SK-N-SH (cell line): ENCODE data around the gene RPH3AL. TPM values are rescaled to one million over a fixed set of nuclear protein-coding genes. Genes with fewer than 3 reads are reported as not detected.
"Not testable (repeated sequence)": the region's sequence is repeated elsewhere in the genome, so short reads cannot be mapped to it uniquely, and the experiment has no call there.

Experiments
- CTCF ChIA-PET: fragments of 300-600, 350-600 bp; formaldehyde crosslinking; extraction: SDS; loops from one replicate; lab custom pipeline; 2021; lab: Yijun Ruan, JAX
- POLR2A ChIA-PET: fragments of 350-600 bp; sonication (Branson Sonifier 250); formaldehyde crosslinking; extraction: SDS; loops from one replicate; lab custom pipeline; 2020; ENCODE audit warnings: antibody characterized with exemption, inconsistent platforms; lab: Yijun Ruan, JAX
- DNase-seq: peaks from one replicate; pipeline ENCODE4 v3.0.0; 2012
- H2AFZ ChIP-seq: fragments of 200-600 bp; sonication (generic); 2 replicates; pipeline ENCODE4 v1.8.1; 2016; ENCODE audit warnings: antibody characterized with exemption, mild to moderate bottlenecking, low read depth
- H3F3A ChIP-seq: fragments of 200-600 bp; sonication (generic); replicated peaks from 2 replicates; pipeline ENCODE3; 2016; ENCODE audit warnings: antibody characterized with exemption, mild to moderate bottlenecking; ENCODE audit not compliant: insufficient read depth
- H3K27ac ChIP-seq, 2 experiments: fragments of 200-500 bp in 1 of 2; fragments of 200-600 bp in 1 of 2; sonication (Bioruptor generic) in 1 of 2; sonication (generic), shearing (Covaris generic) in 1 of 2; 2 replicates each; pipeline versions ENCODE4 v1.5.1 to v1.6.1; 2014 to 2016; ENCODE audit warnings: low read depth in 2 of 2, inconsistent platforms in 1 of 2, low read length in 1 of 2, mild to moderate bottlenecking in 1 of 2, mixed read lengths in 1 of 2
- H3K27me3 ChIP-seq: fragments of 200-600 bp; sonication (generic), shearing (Covaris generic); 2 replicates; pipeline ENCODE4 v1.6.1; 2016; ENCODE audit warnings: mixed run types; ENCODE audit not compliant: insufficient read depth
- H3K36me3 ChIP-seq, 2 experiments: fragments of 200-500 bp in 1 of 2; fragments of 200-600 bp in 1 of 2; sonication (Bioruptor generic) in 1 of 2; sonication (generic) in 1 of 2; replicated peaks in 1 of 2; 2 replicates each; pipeline versions ENCODE3 to v1.5.1; 2014 to 2016; ENCODE audit warnings: low read length in 1 of 2, mild to moderate bottlenecking in 1 of 2; ENCODE audit not compliant: insufficient read depth in 2 of 2, control insufficient read depth in 1 of 2
- H3K4me1 ChIP-seq, 2 experiments: fragments of 200-500 bp in 1 of 2; fragments of 200-600 bp in 1 of 2; sonication (Bioruptor generic) in 1 of 2; sonication (generic), shearing (Covaris generic) in 1 of 2; 2 replicates each; pipeline versions ENCODE4 v1.5.1 to v1.6.1; 2014 to 2016; ENCODE audit warnings: low read depth in 1 of 2, low read length in 1 of 2, mixed run types in 1 of 2; ENCODE audit not compliant: insufficient read depth in 2 of 2, control insufficient read depth in 1 of 2
- H3K4me2 ChIP-seq: fragments of 200-600 bp; sonication (generic), shearing (Covaris generic); 2 replicates; pipeline ENCODE4 v1.6.1; 2017; ENCODE audit warnings: mixed run types
- H3K4me3 ChIP-seq, 2 experiments: fragments of 200-500 bp in 1 of 2; fragments of 200-600 bp in 1 of 2; sonication (Bioruptor generic) in 1 of 2; sonication (generic), shearing (Covaris generic) in 1 of 2; 2 replicates each; pipeline versions ENCODE4 v1.5.1 to v1.8.1; 2014 to 2016; ENCODE audit warnings: low read depth in 2 of 2, inconsistent platforms in 1 of 2, low read length in 1 of 2, mild to moderate bottlenecking in 1 of 2, mixed read lengths in 1 of 2, moderate library complexity in 1 of 2
- H3K79me2 ChIP-seq: fragments of 200-600 bp; sonication (generic); 2 replicates; pipeline ENCODE4 v1.8.1; 2017; ENCODE audit warnings: mild to moderate bottlenecking; ENCODE audit not compliant: insufficient read depth
- H3K9ac ChIP-seq: fragments of 200-600 bp; sonication (generic); 2 replicates; pipeline ENCODE4 v1.6.1; 2017; ENCODE audit warnings: mixed run types
- H3K9me2 ChIP-seq: fragments of 200-600 bp; sonication (generic); 2 replicates; pipeline ENCODE4 v1.6.1; 2017; ENCODE audit warnings: mixed run types
- H3K9me3 ChIP-seq: fragments of 200-600 bp; sonication (generic); 2 replicates; pipeline ENCODE4 v1.6.1; 2017; ENCODE audit warnings: mixed run types, mild to moderate bottlenecking, moderate library complexity
- H4K20me1 ChIP-seq: fragments of 200-600 bp; sonication (generic); 2 replicates; pipeline ENCODE4 v1.6.1; 2017; ENCODE audit warnings: mild to moderate bottlenecking, mixed run types; ENCODE audit not compliant: insufficient read depth
- EZH2phosphoT487 ChIP-seq: fragments of 200-600 bp; sonication (generic); IDR thresholded peaks from 2 replicates; pipeline ENCODE4 v1.6.1; 2017; ENCODE audit warnings: low read depth, mixed run types, mild to moderate bottlenecking, antibody characterized with exemption, moderate library complexity, borderline replicate concordance
- FOSL2 ChIP-seq: IDR thresholded peaks from 2 replicates; pipeline ENCODE4 v1.4.0; 2012; ENCODE audit warnings: low read depth, mild to moderate bottlenecking, moderate library complexity, borderline replicate concordance
- FOXM1 ChIP-seq: IDR thresholded peaks from 2 replicates; pipeline ENCODE4 v1.4.0; 2012; ENCODE audit warnings: low read depth, mild to moderate bottlenecking
- MXI1 ChIP-seq: IDR thresholded peaks from 2 replicates; pipeline ENCODE4 v1.6.1; 2012; ENCODE audit warnings: mild to moderate bottlenecking, low read depth, low read length, improper control_type of control experiment
- PBX3 ChIP-seq: IDR thresholded peaks from 2 replicates; pipeline ENCODE4; 2012
- RXRA ChIP-seq: IDR thresholded peaks from 2 replicates; pipeline ENCODE4 v1.4.0; 2012; ENCODE audit warnings: low read depth, mild to moderate bottlenecking, borderline replicate concordance
- TCF12 ChIP-seq: IDR thresholded peaks from 2 replicates; pipeline ENCODE4 v1.4.0; 2012
- YY1 ChIP-seq: IDR thresholded peaks from 2 replicates; pipeline ENCODE4 v1.4.0; 2012; ENCODE audit warnings: low read depth, mild to moderate bottlenecking
- WGBS: methylation state at CpG from one replicate; pipeline ENCODE4 v1.1.6; 2017; ENCODE audit warnings: low lambda C conversion rate; 5-methylcytosine and 5-hydroxymethylcytosine counted together
- polyA plus RNA-seq, 3 experiments: library from polyadenylated mRNA; depleted of rRNA; stranded (reverse); fragments of >200 nt; gene quantifications; 2 replicates each; pipeline ENCODE4 v1.2.3, GENCODE V29; 2012
- TF ChIP-seq, protein P1 (sequence below): IDR thresholded peaks from 2 replicates; pipeline ENCODE4 v1.4.0; 2012; ENCODE audit warnings: low read depth, borderline replicate concordance

The RPH3AL gene
- polyA plus RNA-seq, 1 of the 3 experiments (the other 2 are of a cell fraction), result 2.9 TPM

DNA sequence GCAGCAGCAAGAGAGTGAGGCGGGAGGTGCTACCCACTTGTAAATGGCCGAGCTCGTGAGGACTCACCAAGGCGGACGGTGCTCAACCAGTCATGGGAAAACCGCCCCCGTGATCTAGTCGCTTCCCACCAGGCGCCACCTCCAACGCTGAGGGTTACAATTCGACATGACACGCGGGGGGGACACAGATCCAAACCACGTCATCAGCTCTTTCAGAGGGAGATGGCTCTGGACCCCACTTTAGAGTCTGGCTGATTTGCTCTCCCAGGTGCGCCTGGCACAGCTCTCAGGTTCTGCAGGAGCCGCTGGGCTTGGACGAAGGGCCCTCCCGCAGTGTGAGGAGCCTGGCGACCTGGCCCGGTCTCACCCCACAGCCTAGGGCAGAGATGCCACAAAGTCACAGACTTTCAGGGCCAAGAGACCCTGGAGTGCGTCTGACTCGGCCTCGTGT, 150.1 kb downstream of the RPH3AL start:
- H2AFZ ChIP-seq, result no peak overlapping the region
- TF ChIP-seq FOXM1 (no peak), FOSL2 (no peak), RXRA (no peak), TCF12 (no peak), PBX3 (no peak), EZH2phosphoT487 (no peak), YY1 (no peak), MXI1 (no peak)
- TF ChIP-seq, protein P1, sequence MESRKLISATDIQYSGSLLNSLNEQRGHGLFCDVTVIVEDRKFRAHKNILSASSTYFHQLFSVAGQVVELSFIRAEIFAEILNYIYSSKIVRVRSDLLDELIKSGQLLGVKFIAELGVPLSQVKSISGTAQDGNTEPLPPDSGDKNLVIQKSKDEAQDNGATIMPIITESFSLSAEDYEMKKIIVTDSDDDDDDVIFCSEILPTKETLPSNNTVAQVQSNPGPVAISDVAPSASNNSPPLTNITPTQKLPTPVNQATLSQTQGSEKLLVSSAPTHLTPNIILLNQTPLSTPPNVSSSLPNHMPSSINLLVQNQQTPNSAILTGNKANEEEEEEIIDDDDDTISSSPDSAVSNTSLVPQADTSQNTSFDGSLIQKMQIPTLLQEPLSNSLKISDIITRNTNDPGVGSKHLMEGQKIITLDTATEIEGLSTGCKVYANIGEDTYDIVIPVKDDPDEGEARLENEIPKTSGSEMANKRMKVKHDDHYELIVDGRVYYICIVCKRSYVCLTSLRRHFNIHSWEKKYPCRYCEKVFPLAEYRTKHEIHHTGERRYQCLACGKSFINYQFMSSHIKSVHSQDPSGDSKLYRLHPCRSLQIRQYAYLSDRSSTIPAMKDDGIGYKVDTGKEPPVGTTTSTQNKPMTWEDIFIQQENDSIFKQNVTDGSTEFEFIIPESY, result no peak
- no peak overlapping the region for H3K4me3 ChIP-seq
- no peaks in the 10 kb centered on the region for H3K9me2 ChIP-seq
- no peaks in the 10 kb centered on the region for H3K79me2 ChIP-seq
- no peak overlapping the region for H3K4me2 ChIP-seq
- POLR2A ChIA-PET, result no interaction called here
- H4K20me1 ChIP-seq, result no peaks in the 10 kb centered on the region
- H3K4me1 ChIP-seq, result no peaks in the 10 kb centered on the region; a peak in 1 of 4 replicates
- H3K9me3 ChIP-seq, result no peaks in the 10 kb centered on the region
- H3K27ac ChIP-seq, result no peak overlapping the region
- no peaks in the 10 kb centered on the region for H3K36me3 ChIP-seq
- no peak for DNase-seq
- H3F3A ChIP-seq, result peaks cover 4% of the 10 kb centered on the region
- H3K27me3 ChIP-seq, result no peaks in the 10 kb centered on the region
- H3K9ac ChIP-seq, result no peak overlapping the region
- CTCF ChIA-PET, result interaction anchor here (1.5 to 2.4 kb wide), 2 partner anchors 26 to 106 kb away, joined by 3 to 11 read pairs; no protein-coding TSS in a partner anchor
- WGBS, result 69% methylated on average over 14 of the region's 23 CpGs

- H3K4me1 ChIP-seq, POLR2A ChIA-PET, DNase-seq, H3K4me2 ChIP-seq, H4K20me1 ChIP-seq, H3K27ac ChIP-seq, H2AFZ ChIP-seq, H3K9me3 ChIP-seq, H3K9ac ChIP-seq, H3K4me3 ChIP-seq, H3K27me3 ChIP-seq, H3K36me3 ChIP-seq, H3K79me2 ChIP-seq, H3K9me2 ChIP-seq, H3F3A ChIP-seq: not testable (repeated sequence)
- CTCF ChIA-PET, result interaction anchor here (1.5 to 2.4 kb wide), 2 partner anchors 27 to 107 kb away, joined by 3 to 11 read pairs; no protein-coding TSS in a partner anchor
- WGBS, result 48% methylated on average over 5 of the region's 13 CpGs
Observed at GRCh38 chr17:201736-202135, 150.9 kb downstream of the RPH3AL start.

DNA sequence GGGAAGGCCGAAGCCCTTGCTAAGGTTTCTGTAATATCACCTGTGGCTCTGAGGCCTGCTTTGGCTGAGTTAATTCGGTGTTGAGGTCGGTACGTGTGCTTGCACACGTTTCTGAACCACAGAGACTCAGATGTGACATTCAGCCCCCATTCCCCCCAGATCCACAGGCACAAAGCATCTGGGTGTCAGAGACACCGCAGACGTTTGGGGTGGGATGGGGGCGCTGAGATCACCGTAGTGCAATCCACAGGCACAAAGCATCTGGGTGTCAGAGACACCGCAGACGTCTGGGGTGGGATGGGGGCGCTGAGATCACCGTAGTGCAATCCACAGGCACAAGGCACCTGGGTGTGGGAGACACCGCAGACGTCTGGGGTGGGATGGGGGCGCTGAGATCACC, 151.3 kb downstream of the RPH3AL start:
- POLR2A ChIA-PET, result not testable (repeated sequence)

More for the DNA sequence above, 151.3 kb downstream of the RPH3AL start:
- H3K9me2 ChIP-seq, H3F3A ChIP-seq, H3K36me3 ChIP-seq, H3K27ac ChIP-seq, H3K27me3 ChIP-seq, DNase-seq, H3K4me2 ChIP-seq, H3K9ac ChIP-seq, H3K4me1 ChIP-seq, H3K9me3 ChIP-seq, H4K20me1 ChIP-seq, H2AFZ ChIP-seq, H3K4me3 ChIP-seq, H3K79me2 ChIP-seq: not testable (repeated sequence)
- CTCF ChIA-PET, result interaction anchor here (1.5 kb wide), 1 partner anchor 27 kb away, joined by 3 read pairs; no protein-coding TSS in a partner anchor
- 76% methylated on average over 6 of the region's 16 CpGs for WGBS
